HG03460 (cell line): ENCODE data around the gene AJAP1.

Experiments used
- ATAC-seq: cut with Tn5 transposase; IDR thresholded peaks from one replicate; pipeline ENCODE4 v1.9.1; 2021; ENCODE audit not compliant: unreplicated experiment

AJAP1 gene

GRCh38 chr1:4699376-4700301 is 45.2 kb downstream of the AJAP1 start:
- no peak for ATAC-seq

- ATAC-seq: no peak
Measured at GRCh38 chr1:4700801-4701200, 46.4 kb downstream of the AJAP1 start.

DNA sequence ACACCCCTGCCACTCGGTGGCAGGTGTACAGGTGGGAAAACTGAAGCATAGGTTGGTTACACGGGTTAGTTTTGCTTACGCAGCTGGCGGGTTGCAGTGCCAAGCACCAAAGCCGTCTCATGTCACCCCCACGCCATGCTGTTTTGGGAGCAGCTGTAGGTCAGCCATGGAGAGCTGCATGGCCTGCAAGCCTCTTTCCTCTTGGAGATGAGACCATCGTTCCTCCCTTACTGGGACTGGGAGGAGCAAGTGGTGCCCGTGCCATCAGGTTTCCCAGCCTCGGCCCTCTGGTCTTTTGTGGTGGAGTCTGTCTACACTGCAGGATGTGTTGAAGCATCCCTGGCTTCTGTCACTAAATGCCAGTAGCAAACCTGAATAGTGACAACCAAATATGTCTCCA is 46.9 kb downstream of the AJAP1 start:
- ATAC-seq: no peak

DNA sequence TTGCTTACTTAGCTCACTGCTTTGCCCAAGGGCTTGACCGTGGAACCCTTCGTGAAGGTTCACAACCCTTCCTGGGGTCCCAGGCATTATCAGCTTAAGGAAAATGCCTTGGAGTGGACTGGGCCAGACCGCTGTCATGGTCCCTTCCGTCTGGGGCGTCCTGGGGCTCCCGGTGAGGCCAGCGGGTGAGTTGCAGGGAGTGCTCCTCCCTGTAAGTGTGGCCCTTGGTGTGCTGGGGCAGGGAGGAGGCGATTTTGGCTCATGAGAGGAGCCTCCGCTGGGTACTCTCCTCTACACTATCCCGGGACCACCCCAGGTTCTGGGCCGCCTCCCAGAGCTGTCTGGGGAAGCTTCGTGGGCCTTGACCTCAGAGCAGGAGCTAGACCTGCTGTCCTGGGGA is 48.1 kb downstream of the AJAP1 start:
- ATAC-seq: no peak

GRCh38 chr1:4702932-4703331 is 48.5 kb downstream of the AJAP1 start:
- ATAC-seq: no peak

GRCh38 chr1:4703646-4704045 is 49.2 kb downstream of the AJAP1 start:
- ATAC-seq: no peak

DNA sequence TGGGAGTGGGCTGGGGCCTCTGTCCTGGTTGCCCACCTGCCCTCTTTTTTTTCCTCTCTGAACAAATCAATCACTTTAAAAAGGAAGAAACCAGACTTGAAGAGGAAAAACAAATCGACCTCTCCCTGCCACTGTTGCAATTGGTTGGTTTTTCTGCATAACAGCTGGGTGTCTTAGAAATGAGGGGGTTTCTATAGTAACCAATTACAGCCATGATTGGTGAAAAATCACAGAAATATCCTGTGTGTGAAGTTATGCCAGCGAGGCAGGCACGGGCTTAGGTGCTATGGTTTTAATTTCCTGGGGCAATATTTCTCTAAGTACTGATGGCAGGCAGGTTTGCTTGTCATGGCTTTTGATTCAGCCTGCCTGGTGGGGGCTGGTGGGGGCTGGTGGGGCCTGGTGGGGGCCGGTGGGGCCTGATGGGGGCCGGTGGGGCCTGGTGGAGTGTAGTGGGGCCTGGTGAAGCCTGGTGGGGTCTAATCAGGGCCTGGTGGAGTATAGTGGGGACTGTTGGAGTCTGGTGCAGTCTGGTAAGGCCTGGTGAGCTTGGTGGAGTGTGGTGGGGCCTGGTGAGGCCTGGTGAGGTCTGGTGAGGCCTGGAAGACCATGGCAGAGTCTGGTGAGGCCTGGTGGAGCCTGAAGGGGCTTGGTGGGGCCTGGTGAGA is 54.6 kb downstream of the AJAP1 start:
- no peak for ATAC-seq

GRCh38 chr1:4709641-4710040 is 55.2 kb downstream of the AJAP1 start:
- ATAC-seq: no peak

- no peak for ATAC-seq
Measured at GRCh38 chr1:4710592-4711415, 56.4 kb downstream of the AJAP1 start.

- no peak for ATAC-seq
Measured at GRCh38 chr1:4711416-4712275, 57.2 kb downstream of the AJAP1 start.

DNA sequence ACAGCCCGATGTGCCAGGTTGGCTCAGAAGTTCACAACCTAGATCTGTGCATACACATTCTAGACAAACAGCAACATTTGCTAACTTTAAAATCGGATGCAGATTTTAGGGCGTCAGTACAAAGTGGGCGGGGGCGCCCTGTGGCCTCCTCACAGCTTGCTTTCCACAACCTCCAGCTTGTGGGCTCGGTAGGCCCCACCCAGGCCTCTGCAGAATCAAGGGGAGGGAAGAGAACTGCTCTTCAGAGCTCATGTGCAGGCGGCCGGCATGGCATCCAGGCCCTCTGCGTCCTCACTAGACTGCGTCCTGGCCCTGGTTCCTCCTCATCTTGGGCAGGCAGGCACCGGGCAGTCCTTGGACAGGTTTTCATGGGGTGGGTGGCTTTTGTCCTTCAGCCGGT is 59.3 kb downstream of the AJAP1 start:
- no peak for ATAC-seq

GRCh38 chr1:4716406-4716805 is 62.0 kb downstream of the AJAP1 start:
- ATAC-seq: no peak

DNA sequence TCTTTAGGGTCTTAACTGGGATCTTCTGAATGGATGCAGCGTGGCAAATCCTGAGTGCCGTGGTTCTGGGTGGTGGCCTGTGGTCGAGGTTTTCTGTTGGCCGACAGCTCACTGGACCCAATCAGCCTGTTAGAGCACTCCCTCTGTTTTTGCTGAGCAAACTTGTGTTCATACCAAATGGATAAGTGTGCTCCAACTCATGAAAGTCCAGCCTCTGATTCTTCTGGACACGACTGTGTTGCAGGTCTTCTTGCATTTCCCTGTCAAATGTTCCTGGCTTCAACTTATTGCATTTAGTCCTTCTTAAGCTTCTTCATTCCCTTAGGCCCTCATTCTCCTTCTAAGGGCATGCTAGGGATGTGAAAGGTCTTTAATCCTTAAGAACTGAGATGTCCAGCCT is 63.7 kb downstream of the AJAP1 start:
- no peak for ATAC-seq

DNA sequence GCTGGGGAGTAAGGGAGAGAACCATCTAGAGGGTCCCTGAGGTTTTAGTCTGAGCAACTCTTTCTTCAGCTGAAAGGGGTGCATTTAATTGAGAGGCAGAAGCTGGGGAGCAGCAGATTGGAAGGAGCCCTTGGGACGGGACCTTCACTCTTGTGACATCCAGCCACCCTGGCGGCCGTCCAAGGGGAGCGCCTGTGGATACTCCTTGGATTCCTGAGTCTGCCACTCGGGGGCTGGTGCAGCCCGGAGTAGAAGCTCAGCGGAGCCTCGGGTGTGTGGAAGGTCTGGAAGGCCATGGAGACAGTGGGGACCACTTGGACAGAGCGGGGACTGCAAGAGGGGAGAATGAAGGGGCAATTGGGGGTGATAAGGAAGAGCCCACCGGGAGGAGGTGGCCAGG is 68.7 kb downstream of the AJAP1 start:
- ATAC-seq: no peak

GRCh38 chr1:4724001-4724400 is 69.6 kb downstream of the AJAP1 start:
- no peak for ATAC-seq

DNA sequence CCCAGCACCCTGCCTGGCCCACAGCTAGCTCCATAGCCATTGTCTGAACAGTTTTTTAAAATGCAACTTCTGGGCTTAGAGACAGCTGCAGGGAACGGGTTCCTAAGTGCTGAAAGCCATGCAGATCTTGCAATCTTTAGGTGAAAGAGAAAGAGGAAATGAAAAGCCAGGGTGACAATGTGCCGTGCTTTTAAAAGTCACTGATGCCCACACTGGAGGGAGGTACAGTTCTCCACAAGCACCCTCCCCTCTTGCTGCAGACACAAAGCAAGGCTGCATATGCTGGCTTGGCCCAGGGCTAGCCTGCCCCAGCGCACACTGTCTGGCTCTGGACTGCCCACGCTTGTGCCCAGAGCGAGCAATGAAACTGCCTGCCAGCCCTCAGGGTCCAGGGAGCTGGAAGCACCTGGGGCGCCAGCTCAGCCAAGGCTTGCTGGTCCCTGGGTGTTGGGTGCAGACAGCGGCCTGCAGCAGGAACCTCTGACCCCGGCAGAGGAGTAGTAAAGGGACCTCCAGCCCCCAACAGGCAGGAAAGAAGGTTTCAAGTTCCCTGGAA is 70.4 kb downstream of the AJAP1 start:
- ATAC-seq: no peak

GRCh38 chr1:4725416-4725815 is 71.0 kb downstream of the AJAP1 start:
- no peak for ATAC-seq

GRCh38 chr1:4726620-4727341 is 72.4 kb downstream of the AJAP1 start:
- no peak for ATAC-seq

- no peak for ATAC-seq
Measured at GRCh38 chr1:4728319-4729089, 74.1 kb downstream of the AJAP1 start.
